Fibroblast of peridontal ligament (primary cell): ENCODE results near the gene MACROD1.

ENCODE experiments used
- DNase-seq: peaks from one replicate; pipeline ENCODE4 v3.0.0-alpha.2; 2010; ENCODE audit errors: extremely low read depth

The MACROD1 gene

DNA sequence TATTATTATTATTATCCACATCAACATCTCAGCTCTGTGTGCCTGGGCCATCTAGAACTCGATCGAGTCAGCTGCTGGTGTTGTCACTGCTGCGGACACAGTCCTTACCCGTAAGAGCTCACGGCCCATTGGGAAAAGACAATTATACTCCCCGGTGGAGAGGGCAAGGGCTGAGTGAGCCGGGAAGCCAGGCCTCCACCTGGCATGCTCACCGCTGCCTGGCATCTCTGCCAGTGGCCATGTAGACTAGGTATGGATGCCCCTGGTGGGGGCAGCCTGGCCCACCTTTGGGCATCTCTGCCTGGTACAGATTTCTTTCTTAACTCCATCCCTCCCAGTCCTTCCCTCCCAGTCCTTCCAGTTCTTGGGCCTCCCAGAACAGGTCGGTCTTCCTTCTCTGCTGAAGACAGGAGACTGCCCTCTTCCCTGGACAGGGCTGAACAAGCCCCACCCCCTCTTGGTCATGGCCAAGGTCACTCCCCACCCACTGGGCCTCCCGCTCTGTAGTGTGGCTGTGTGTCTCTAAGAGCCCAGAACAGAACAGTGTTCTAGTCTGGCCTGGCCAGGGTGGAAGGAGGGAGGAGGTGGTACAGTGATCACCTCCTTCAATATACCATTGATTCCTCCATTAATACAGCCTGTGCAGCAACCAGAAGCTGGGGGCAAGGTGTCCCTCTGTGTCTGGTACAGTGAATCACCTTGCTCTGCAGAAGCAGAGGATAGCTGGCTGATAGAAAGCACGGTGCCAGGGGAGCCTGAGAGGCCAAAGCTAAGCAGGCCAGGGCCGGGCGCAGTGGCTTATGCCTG is 72.5 kb downstream of the MACROD1 start:
- DNase-seq: no peak

DNA sequence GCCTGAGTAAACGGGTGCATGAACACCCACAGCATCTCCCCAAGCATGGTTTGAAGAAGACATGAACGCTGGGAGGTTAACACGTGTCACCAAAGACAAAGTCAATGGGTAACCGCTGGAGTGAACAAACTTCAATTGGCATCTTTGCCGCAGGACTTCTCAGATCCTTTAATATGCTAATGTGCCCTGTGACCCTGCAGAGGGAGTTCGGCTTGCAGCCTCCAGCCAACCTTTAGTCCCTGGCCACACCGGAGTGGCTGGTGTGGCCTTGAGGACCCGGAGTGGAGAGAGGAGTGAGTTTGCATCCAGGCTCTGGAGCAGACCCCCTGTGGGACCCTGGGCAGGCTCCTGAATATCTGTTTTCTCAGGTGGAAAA is 73.2 kb downstream of the MACROD1 start:
- DNase-seq: no peak

DNA sequence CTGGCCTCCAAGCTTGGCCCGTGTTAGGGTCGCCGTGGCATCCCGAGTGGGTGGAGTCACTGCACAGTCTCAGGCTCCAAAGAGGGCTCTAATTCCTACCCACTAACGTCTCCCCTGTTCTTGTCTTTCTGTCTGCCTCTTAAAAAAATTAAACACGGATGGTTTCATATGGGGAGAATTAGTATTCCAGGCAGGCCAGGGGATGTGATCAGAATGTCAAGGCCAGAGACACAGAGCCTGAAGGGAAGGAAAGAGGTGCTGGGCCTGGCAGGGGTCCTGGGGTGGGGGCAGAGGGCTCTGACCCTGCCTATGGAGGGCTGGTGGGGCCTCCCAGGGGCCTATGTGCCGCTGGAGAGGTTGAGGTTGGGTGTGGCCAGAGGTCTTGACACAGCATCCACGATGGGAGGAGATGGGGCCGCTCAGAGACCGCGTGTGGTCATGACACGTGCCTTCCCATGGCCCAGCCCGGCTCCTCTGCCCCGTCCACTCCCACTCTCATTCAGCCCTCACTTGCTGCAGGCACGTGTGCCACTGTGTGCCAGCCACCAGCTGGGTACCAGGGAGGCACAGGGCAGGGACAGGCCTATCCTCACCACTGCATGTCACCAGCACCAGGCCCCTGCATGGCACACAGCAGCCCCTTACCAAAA is 73.7 kb downstream of the MACROD1 start:
- DNase-seq: no peak

DNA sequence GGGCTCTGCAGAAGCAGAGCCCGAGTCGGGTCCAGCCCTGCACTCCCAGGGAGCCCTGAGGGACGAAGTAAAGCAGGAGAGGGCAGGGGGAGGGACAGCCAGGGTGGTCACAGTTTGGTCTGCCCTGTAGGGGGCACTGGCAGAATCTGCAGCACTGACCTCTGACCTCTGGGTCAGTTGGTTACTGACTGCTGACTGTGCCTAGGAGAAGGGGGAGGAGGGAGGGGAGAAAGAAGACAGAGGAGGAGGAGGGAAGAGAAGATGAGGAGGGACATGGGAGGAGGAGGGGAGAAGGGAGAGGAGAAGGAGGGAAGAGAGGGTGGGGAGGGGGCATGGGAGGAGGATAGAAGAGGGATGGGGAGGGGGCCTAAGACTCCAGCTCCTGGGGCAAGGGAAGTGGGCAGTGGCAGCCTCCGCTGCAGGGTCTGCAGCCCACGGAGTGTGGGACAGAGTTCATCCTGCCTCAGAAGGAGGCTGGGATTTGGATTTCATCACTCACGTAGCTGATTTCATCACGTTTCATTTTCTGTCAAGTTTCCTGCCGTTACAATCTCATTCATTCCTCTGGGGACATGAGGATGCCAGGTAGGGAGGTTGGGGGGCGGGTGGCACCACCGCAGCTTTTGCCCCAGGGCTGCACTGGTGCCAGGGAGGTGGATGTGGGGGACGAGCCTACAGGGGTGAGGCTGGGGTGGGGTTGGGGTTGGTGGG is 75.0 kb downstream of the MACROD1 start:
- DNase-seq: peak; percentile 72

DNA sequence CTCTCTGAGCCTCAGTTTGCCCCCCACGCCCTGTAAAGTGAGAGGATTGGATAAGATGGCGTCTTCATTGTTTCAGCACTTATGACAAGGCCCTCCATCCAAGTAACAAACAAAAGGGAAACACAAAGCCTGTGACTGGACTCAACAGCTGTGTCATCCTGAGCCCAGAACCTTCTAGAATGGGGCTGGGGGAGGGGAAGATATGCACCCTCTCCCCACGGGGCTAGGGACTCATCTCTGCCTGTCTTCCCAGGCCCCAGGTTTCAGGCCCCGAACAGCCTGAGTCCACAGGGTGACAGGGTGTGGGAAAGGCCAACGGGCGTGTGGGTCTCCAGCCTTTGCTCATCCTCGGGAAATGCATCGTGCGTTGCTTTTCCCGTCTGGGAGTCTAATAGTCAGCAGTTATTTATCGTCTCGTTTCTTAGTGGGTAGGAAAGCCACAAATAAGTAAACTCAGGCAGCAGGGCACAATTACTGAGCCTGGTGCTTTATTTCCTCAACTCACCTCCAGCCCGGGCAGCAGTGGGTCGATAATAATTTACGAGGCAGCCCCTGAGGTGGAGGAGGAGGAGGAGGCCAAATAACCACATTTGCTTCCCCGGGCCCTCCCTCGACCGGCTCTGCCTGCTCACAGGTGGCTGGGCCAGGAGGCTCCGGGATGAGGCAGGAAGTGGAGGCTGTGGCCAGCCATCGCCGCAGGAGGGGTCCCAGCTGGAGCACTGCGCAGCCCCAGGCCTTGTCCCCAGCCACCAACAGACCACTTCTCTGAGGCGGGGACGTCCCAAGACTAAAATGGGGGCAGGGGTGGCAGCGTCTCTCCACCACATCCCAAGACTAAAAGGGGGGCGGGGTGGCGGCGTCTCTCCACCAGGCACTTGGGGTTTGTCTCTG is 75.8 kb downstream of the MACROD1 start:
- DNase-seq: no peak

DNA sequence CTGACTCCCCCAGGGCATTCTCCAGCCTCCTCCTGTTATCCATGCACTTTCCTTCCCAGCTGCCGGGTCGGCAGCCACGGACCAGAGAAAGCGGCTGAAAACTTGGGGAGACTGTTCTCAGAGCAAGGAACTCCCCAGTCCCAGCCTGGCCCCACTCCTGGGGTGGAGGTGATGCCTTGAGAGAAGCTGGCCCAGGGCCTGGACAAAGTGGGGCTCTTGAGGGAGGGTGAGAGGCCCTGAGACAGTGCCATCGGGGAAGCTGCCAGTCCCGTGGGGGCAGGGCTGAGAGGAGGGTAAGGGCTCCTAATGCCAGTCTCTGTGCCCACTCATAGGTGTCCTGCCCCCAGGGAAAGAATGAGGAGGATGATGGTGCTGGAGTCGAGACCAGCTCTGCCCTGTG is 76.4 kb downstream of the MACROD1 start:
- no peak for DNase-seq

DNA sequence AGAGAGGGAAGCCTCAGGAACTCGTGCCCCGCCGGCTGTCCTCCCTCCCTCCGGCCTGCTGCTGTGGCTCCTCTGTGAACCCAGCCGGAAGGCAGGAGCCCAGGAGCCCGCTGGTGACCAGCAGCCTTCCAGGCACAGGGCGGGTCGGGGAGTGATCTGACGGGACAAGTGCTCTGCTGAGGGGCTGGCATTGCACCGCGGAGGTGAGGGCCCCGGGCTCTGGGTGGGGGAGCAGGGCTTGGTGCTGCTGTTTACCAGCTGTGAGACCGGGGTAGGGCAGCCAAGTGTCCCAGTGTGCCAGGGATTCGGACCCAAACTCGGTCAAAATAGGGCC is 76.9 kb downstream of the MACROD1 start:
- DNase-seq: no peak

DNA sequence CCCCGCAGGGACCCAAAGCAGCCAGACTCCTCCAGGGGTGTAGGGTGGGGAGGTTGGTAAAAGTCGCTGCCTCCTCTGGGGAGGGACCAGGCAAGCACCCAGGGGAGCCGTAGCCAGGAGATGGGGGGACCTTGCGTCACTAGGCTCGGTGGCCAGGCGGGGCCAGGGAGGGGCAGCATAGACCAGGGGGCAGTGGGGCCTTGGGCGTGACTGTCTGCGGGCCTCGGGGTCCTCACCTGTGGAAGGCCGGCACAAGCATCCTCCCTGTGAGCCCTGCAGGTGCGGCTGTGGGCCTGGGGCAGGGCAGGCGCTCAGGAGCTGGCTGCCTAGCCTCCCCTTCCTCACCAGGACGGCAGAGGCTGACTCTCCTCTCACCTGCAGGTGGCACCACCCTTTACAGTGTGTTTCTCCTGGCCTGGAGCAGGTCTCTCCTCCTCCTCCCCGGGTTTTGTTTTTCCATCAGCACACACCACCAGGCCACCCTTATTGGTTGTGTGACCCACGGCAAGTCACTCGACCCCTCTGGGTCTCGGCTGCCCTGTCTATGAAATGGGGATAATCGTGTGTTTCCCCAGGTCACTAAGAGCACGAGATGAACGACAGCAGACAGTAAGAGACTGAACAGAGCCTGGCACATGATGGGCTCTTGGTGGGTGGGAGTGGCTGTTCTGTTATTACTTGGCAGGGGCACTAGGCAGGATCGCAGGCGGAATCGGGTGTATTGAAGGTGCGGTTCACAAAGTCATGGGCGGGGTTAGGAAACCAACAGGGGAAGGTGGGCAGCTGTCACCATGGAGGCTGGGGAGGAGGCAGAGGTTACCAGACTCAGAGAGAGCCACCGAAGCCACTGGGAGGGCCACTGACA is 77.5 kb downstream of the MACROD1 start:
- DNase-seq: no peak

DNA sequence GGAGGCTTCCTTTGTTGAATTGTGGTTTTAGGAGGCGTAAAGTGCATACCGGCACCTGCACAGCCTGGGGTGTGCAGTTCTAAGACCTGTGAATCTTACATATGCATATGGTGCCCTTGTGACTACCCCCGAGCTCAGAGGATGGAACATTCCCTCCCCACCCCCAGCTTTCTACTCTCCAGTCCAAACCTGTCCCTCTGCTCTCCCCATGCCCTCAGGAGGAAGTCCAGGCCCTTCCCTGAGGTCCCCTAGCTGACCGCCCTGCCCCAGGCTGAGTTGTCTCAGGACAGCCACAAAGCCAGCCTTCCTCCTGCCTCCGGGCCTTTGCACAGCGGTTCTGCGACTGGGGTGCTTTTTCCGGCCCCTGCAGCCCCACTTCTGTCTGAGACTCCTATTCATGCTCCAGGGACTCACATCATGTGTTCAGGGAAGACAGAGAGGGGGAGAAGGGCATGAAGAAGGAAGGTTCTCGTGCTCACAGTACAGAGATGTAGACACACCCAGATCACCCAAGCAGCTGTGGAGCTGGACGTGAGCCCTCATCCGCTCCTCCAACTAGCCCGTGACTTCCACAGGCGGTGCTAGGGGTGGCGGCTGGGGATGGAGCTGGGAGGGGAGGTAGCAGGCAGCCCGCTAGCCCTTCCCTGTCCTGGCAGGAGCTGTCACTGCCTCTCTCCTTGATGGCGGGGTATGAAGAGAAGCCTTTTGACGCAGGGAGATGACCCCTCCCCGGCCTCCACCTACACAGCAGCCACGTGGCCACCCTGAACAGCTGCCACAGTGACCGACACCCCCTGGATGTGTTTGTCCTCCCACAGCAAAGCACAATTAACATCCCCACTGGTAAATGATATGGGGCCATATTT is 79.4 kb downstream of the MACROD1 start:
- peak; percentile 9 for DNase-seq

DNA sequence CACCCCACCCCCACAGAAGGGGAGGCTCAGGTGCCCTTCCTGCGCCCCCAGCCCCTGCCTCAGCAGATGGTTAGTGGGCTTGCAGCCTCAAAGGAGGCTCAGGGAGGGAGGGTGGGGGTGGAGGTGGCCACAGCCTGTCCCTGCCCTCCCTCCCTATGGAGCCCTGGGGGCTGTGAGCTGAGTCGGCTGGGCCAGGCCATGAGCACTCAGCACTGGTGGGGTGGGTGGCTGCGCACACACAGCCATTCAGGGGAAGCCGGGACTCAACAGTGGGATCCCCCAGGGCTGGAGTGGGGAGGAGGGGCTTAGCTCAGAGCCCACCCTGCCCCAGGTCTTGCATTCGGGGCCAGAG is 80.0 kb downstream of the MACROD1 start:
- no peak for DNase-seq

DNA sequence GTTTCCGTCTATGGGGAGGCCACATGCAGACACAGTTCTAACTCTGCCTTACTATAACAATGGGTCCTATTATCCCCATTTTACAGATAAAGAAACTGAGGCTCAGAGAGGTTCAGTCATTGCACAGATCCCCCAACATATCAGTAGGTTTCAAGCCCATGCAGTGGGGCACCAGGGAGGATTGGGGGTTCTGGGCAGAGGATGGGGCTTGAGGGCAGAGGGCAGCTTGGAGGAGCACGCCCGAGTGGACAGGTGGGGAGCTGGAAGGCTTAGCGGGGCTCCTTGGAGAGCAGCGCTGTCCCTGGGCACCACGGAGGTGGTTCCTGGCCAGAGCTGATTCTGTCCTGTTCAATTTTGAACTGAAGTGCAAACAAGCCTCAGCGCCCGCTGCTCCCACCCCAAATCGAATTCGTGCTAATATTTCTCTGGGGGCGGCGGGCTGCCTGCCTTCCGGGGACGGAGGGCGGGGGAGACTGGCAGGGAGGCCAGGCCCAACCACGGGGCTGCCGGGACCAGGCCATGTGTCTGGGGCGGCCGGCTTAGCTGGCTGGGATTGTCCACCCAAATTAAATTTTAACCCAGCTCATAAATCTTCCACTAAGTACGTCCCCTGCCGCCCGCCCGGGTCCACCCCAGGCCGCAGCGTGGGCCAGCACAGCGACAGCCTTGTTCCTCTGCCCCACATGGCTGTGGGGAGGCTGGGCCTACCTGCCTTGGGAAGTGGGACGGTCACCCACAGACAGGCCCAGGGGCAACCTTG is 80.8 kb downstream of the MACROD1 start:
- no peak for DNase-seq

DNA sequence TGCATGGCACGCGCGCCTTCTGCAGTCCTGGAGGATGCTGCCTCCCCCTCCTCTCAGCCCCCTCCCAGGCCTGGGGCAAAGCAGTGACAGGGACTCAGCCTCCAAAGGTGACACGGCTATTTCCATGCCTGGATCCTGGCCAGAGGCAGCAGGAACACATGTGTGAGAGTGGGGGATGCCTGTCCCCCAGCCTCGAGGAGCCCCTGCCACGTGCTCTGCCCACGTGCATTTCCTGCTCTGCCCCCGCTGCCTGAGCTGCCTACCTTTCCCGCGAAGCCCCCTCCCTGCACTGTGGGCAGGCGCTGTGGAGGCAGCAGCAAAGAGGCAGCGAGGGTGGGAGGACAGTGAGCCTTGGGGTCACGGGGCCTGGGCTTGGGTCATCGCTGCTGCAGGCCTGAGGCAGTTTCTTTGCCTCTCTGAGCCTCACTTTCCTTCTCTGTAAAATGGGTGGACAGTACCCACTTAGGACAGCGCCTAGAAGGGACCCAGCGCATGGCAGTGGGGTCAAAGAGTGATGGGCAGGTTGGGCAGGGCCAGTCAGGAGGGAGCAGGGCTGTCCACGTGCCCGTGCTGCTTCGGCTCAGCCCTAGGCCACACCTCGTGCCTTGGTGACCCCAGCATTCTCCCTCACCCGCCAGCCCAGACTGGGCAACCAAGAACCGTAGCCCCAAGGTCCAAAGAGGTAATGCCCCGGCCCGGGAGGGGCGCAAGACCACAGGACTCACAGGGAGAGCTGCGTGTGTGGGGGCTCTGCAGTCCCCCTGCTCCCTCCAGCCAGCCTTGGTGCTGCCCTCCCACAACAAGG is 81.6 kb downstream of the MACROD1 start:
- DNase-seq: no peak

DNA sequence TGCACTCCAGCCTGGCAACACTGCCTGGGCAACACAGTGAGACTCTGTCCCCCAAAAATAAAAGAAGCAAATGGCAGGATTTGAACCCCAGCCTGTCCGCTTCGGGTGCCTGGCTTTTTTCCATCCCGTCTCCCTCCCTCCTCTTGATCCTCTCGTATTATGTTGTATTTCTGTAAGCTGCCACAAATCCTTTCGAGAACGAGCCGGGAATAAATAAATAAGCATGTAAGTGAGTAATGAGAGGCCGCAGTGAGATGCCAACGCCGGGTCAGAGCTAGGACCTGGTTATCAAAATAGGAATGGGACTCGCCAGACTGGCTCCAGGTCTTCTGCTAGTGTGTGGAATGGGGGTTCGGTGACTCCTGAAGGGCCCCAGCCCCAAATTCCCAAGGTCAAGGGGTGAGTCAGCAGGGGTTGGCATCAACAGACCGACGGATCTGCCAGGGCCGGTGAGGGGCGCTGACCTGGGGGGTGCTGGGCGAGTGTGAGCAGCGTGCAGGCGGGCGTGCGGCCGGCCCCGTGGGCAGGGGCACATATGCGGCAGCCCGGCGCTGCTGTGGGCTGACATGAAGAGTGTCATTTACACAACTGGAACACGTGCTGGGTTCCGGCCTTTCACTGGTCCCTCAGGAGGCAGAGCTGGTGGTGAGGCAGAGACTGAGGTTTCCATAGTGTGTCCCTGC is 82.4 kb downstream of the MACROD1 start:
- peak; percentile 20 for DNase-seq

DNA sequence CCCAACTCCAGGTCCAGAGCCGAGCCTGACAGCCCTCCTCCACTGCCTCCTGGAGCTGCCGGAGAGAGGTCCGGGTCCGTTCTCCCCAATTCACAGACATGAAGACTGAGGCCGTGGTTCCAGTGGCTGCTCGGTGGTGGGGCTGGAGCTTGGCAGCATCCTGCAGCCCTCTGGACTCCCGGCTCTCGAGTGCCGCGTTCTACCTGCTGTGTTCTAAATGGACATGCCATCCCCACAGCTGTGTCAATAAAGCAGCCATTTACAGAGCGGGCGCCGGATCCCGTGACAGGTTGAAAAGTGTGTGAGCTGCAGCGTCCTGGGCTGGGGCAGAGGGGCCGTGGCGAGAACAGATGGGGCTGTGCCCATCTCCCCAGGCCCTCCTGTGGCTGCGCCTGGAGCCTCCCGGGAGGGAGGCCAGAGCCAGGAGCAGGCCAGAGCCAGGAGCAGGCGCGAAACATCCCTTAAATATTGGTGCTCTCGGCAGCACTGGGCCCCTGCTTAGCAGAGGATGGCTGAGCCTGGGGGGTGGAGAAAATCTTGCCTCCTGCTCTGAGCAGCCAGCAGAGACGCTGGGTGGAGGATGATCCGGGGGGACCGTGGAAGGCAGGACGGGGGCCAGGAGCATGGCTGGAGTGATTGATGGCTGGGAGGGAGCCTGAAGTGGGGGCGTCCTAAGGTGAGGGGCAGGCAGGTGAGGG is 84.0 kb downstream of the MACROD1 start:
- DNase-seq: no peak

DNA sequence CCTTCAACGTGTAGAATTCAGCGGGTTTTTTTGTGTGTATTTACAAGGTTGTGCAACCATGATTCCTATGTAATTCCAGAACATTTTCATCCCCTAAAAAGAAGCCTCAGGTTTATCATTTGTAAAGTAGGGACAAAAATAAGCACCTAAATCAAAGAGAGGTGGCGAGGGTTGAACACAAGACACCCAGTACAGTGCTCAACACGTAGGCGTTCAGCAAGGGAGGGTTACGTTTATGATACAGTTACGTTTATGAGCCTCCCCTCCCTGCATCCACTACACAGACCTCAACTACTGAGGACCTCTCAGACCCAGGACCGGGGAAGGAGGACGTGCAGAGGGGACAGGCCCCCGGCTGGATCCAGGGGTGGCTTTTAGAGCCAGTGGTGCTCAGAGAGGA is 85.5 kb downstream of the MACROD1 start:
- no peak for DNase-seq

DNA sequence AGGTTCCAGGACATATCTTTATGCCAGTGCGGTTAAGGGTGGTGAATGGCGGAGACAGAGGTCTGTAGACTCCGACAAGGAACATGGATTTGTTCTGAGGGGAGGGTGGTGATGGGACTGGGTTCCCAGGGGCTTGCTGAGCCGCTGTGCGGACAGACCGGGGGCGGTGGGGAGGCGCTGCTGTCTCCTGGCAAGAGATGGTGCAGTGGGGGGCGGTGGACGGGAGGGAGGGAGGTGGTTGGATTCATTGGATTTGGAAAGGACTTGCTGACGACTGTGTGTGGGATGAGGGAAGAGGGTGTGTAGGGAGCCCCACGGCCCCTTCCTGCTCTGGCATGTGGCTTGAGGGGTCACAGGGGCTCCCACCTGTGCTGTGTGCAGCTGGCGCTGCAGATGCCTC is 87.0 kb downstream of the MACROD1 start:
- no peak for DNase-seq

DNA sequence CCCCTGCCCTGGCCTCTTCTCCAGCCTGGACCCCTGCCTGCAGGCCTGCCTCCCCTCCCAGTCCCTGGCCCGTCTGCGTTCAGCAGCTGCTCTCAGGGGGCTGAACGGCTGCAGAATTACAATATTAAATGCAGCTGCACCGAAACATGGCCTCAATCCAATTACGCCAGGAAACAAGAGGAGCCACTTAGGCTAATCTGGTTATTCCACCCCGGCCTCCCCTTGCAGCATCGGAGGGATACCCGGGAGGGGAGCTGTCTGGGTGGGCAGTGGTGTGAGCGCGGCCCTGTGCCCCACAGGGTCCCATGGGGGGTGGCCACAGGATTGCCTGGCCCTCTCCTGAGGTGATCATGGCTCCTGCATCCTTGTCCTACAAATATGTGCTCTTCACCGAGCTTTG is 87.6 kb downstream of the MACROD1 start:
- peak; percentile 22 for DNase-seq
